GM19035 (cell line): ENCODE measurements around the gene AGPS.
"Not testable (repeated sequence)": the region's sequence is repeated elsewhere in the genome, so short reads cannot be mapped to it uniquely, and the experiment has no call there.

ENCODE experiments used
- ATAC-seq: cut with Tn5 transposase; IDR thresholded peaks from one replicate; pipeline ENCODE4 v1.9.1; 2021; ENCODE audit not compliant: unreplicated experiment

Gene AGPS

GRCh38 chr2:177466337-177467195, 74.0 kb downstream of the AGPS start:
- ATAC-seq: no peak

GRCh38 chr2:177467646-177468045, 75.1 kb downstream of the AGPS start:
- no peak for ATAC-seq

- no peak for ATAC-seq
Measured at GRCh38 chr2:177471990-177472389, 79.4 kb downstream of the AGPS start.

- ATAC-seq: no peak
Measured at GRCh38 chr2:177474301-177474700, 81.7 kb downstream of the AGPS start.

GRCh38 chr2:177474998-177475397, 82.4 kb downstream of the AGPS start:
- no peak for ATAC-seq

- ATAC-seq: no peak
Measured at GRCh38 chr2:177476897-177477296, 84.3 kb downstream of the AGPS start.

GRCh38 chr2:177478029-177478428, 85.5 kb downstream of the AGPS start:
- ATAC-seq: no peak

GRCh38 chr2:177478907-177479306, 86.3 kb downstream of the AGPS start:
- no peak for ATAC-seq

GRCh38 chr2:177482195-177482594, 89.6 kb downstream of the AGPS start:
- no peak for ATAC-seq

GRCh38 chr2:177483531-177483930, 91.0 kb downstream of the AGPS start:
- ATAC-seq: no peak

- ATAC-seq: no peak
Measured at GRCh38 chr2:177484180-177484795, 91.7 kb downstream of the AGPS start.

- not testable (repeated sequence) for ATAC-seq
Measured at GRCh38 chr2:177485657-177486056, 93.1 kb downstream of the AGPS start.

- no peak for ATAC-seq
Measured at GRCh38 chr2:177489719-177490301, 97.2 kb downstream of the AGPS start.

- ATAC-seq: no peak
Measured at GRCh38 chr2:177495945-177496344, 103.4 kb downstream of the AGPS start.

GRCh38 chr2:177496921-177497320, 104.3 kb downstream of the AGPS start:
- no peak for ATAC-seq

GRCh38 chr2:177501186-177501585, 108.6 kb downstream of the AGPS start:
- no peak for ATAC-seq

GRCh38 chr2:177506505-177506904, 113.9 kb downstream of the AGPS start:
- no peak for ATAC-seq

- ATAC-seq: no peak
Measured at GRCh38 chr2:177506998-177507397, 114.4 kb downstream of the AGPS start.

- ATAC-seq: no peak
Measured at GRCh38 chr2:177516824-177517544, 124.4 kb downstream of the AGPS start.

- ATAC-seq: no peak
Measured at GRCh38 chr2:177518754-177519153, 126.2 kb downstream of the AGPS start.

GRCh38 chr2:177519534-177520115, 127.1 kb downstream of the AGPS start:
- no peak for ATAC-seq
